LNCAP (cell line): Measurements from ENCODE around the gene IFNAR1.

ENCODE experiments used
- TF ChIP-seq, protein P1 (sequence below): fragments of 450-650 bp; IDR thresholded peaks from 2 replicates; pipeline ENCODE4 v1.5.1; 2017; ENCODE audit warnings: mild to moderate bottlenecking

The IFNAR1 gene

DNA sequence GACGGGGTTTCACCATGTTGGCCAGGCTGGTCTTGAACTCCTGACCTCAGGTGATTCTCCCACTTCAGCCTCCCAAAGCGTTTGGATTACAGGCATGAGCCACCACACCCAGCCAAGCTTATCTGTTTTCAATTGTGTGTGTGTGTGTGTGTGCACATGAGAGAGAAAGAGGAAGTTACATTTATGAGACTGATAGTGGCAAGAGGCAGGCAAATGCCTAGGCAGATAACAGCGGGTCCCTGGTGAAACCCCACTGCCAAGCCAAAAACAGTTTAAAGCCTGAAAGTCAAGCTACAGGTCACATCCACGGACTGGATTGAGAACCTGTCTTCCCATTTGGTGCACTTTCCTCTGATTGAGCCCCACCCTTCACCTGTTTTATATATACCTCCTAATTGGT lies 43.4 kb downstream of the IFNAR1 start:
- TF ChIP-seq, protein P1, sequence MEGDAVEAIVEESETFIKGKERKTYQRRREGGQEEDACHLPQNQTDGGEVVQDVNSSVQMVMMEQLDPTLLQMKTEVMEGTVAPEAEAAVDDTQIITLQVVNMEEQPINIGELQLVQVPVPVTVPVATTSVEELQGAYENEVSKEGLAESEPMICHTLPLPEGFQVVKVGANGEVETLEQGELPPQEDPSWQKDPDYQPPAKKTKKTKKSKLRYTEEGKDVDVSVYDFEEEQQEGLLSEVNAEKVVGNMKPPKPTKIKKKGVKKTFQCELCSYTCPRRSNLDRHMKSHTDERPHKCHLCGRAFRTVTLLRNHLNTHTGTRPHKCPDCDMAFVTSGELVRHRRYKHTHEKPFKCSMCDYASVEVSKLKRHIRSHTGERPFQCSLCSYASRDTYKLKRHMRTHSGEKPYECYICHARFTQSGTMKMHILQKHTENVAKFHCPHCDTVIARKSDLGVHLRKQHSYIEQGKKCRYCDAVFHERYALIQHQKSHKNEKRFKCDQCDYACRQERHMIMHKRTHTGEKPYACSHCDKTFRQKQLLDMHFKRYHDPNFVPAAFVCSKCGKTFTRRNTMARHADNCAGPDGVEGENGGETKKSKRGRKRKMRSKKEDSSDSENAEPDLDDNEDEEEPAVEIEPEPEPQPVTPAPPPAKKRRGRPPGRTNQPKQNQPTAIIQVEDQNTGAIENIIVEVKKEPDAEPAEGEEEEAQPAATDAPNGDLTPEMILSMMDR: no peak

DNA sequence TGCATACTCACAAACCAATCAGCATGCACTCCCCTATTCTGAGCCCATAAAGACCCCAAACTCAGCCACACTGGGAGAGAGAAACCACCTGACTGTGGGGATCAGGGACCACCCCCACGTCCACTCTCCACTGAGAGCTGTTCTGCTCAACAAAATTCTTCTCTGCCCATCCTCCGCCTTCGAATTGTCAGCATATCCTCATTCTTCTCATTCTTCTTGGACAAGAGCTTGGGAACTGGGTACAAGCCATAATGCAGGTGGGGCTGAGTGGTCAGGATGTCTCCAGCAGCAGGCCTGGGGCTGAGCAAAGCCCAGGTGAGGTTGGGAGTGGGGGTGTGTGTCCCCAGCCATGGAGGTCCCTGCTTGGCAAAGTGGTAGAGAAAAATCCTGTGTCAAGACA lies 43.8 kb downstream of the IFNAR1 start:
- TF ChIP-seq, protein P1: no peak

- TF ChIP-seq, protein P1: no peak
These were observed 44.8 kb downstream of the IFNAR1 start for GRCh38 chr21:33369586-33369985.

DNA sequence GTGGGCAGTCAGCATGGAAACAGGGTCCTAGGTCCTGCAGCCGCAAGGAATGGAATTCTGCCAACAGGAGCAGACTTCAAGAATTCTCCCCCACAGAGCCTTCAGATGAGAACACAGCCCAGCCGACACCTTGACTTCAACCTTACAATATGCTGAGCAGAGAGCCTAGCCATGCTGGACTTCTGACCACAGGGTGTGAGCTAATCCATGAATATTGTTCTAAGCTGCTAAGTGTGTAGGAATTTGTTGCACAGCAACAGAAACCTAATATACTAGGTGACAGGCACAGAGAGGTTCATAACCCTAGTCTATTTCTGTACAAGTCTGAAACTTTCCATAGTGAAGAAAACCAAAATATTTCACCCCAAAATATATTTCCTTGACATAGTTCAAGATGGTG lies 45.5 kb downstream of the IFNAR1 start:
- TF ChIP-seq, protein P1: no peak

- TF ChIP-seq, protein P1: no peak
These were observed 46.6 kb downstream of the IFNAR1 start for GRCh38 chr21:33371366-33371765.

DNA sequence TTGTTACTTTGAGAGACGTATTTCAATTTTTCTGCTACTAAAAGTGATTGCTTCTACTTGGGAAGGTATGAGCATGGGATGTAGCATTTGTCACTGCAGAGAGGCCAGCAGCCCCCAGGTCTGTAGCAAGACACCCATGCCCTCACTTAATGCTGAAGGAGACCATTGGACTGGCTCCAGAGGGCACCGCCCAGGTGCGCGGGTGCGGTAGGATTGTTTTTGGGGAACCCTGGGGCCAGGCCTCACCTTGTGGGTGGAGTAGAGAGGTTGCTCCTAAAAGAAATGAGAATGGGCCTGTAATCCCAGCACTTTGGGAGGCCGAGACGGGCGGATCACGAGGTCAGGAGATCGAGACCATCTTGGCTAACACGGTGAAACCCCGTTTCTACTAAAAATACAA lies 47.8 kb downstream of the IFNAR1 start:
- TF ChIP-seq, protein P1: no peak

DNA sequence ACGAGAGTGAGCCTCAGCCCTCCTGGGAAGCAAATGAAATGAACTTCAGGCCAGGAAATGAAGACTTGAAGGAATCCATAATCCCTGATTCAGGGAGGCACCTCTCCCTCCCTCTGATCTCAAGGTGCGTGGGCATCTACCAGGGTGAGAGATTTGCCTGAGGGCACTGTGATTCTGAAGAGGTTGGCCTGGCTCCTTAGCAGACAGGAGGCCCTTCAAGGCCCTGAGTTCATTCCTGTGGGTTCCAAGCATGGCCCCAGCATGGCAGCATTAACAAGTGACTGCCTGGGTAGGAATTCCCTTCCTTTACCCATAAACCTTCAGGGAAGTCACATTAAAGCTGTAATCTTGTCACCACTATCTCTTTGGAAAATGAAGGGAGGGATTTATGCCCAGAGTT lies 48.7 kb downstream of the IFNAR1 start:
- TF ChIP-seq, protein P1: no peak

DNA sequence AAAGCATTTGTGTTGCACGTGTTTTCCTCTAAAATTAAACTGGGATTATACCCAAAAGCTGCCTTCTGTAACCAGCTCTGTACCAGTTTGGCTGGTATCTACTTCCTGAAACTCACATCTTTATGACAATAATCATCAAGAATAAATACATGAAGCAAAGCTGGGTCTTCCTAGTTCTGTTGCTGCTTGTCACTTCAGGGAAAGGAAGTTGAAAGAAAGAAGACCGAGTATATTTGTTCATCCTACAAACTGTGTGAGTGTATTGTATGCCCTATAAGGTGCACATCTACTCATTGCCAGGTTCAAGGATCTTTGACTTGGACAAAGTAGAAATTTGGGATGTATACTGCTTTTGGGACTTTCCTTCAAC lies 49.3 kb downstream of the IFNAR1 start:
- TF ChIP-seq, protein P1: no peak
